Ecto neural progenitor cell (in vitro differentiated cells): ENCODE measurements around the gene WDR46.
"Not testable (repeated sequence)": the region's sequence is repeated elsewhere in the genome, so short reads cannot be mapped to it uniquely, and the experiment has no call there.

Source experiments
- DNase-seq: peaks from one replicate; pipeline ENCODE4 v3.0.0-alpha.2; 2018; ENCODE audit warnings: low spot score

Gene WDR46

GRCh38 chr6:33288141-33288920 lies 708 bp downstream of the WDR46 start:
- no peak for DNase-seq

- DNase-seq, result no peak
Observed at GRCh38 chr6:33286946-33287914, 1.8 kb downstream of the WDR46 start.

DNA sequence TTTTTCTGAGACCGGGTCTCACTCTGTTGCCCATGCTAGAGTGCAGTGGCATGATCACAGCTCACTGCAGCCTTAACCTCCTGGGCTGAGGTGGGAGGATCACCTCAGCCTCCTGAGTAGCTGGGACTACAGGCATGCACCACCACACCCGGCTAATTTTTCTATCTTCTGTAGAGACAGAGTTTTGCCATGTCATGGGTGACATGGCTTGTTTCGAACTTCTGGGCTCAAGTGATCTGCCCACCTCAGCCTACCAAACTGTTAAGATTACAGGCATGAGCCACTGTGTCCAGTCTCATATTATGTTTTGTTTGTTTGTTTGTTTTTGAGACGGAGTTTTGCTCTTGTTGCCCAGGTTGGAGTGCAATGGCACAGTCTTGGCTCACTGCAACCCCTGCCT lies 3.8 kb downstream of the WDR46 start:
- not testable (repeated sequence) for DNase-seq

DNA sequence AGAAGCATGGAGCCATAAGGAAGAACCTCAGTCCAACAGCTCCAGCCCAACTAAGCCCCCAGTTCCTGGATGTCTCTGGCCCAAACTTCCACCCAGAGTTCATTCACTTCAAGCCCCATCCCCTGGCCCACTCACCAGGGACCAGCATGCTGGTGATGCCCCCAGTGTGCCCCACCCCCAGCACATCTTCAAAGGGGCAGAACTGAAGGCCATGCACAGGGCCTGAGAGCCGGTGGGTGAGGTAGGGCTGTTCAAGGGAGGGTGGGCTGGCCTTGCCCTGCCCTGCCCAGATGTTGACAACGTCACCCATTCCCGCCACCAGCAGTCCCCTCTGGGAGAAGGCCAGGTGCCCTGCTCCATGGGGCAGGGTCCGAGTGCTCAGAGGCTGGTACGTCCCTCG lies 8.5 kb downstream of the WDR46 start:
- DNase-seq, result no peak

GRCh38 chr6:33279971-33280511 lies 9.0 kb downstream of the WDR46 start:
- peak; percentile 64 for DNase-seq

DNA sequence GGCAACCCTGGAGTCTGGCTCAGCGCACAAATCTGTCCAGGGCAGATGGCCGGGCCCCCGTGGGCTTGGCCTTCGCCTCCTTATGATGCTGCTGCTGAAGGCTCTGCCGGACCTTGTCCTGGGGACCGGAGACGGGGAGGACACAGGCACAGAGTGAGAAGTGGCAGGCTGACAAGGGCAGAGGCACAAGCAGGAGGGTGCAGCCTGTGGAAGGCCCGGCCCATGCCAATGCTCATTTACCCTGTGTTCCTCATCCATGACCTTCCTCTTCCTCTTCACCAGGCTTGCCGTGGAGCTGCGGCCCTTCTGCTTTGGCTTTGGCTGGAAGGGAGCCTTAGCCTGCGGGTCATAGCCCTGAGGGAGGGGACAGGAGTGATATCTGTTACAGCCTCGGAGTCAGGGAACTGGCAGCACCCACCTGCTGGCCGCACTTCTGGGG lies 9.8 kb downstream of the WDR46 start:
- DNase-seq, result no peak

GRCh38 chr6:33278810-33279209 lies 10.2 kb downstream of the WDR46 start:
- DNase-seq, result no peak

DNA sequence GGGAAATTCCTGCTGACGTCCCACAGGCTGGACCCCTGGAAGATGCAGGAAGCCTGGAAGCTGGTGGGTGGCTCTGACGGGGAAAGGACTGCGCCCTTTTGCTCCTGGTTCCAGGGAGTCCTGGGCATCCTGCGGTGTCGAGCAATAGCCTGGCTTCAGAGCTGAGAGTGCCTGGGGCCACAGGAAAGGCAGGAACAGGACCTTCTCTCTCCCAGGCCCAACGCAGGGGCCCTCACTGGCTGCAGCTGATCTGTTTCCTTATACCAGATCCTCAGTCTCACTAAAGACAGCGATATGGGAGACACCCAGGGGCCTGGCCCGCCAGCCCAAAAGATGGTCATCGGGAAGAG lies 10.7 kb downstream of the WDR46 start:
- DNase-seq, result no peak

DNA sequence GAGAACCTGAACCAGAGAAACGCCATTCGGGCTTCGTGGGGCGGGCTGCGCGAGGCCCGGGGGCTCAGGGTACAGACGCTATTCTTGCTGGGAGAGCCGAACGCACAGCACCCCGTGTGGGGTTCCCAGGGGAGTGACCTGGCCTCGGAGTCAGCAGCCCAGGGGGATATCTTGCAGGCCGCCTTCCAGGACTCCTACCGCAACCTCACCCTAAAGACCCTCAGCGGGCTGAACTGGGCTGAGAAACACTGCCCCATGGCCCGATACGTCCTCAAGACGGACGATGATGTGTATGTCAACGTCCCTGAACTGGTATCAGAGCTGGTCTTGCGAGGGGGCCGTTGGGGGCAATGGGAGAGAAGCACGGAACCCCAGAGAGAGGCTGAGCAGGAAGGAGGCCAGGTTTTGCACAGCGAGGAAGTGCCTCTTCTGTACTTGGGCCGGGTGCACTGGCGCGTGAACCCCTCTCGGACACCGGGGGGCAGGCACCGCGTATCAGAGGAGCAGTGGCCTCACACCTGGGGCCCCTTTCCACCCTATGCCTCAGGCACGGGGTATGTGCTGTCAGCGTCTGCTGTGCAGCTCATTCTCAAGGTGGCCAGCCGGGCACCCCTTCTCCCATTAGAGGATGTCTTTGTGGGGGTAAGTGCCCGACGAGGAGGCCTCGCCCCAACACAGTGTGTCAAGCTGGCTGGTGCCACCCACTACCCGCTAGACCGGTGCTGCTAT lies 11.2 kb downstream of the WDR46 start:
- DNase-seq, result peak; percentile 48

- DNase-seq, result peak; percentile 90
Observed at GRCh38 chr6:33276864-33277662, 12.0 kb downstream of the WDR46 start, which contains the start of gene B3GALT4. Gene B3GALT4 (plus strand): TSS chr6:33277123. CDS start chr6:33277420, 297 bp downstream.

- DNase-seq, result no peak
Observed at GRCh38 chr6:33276581-33276863, 12.5 kb downstream of the WDR46 start.

DNA sequence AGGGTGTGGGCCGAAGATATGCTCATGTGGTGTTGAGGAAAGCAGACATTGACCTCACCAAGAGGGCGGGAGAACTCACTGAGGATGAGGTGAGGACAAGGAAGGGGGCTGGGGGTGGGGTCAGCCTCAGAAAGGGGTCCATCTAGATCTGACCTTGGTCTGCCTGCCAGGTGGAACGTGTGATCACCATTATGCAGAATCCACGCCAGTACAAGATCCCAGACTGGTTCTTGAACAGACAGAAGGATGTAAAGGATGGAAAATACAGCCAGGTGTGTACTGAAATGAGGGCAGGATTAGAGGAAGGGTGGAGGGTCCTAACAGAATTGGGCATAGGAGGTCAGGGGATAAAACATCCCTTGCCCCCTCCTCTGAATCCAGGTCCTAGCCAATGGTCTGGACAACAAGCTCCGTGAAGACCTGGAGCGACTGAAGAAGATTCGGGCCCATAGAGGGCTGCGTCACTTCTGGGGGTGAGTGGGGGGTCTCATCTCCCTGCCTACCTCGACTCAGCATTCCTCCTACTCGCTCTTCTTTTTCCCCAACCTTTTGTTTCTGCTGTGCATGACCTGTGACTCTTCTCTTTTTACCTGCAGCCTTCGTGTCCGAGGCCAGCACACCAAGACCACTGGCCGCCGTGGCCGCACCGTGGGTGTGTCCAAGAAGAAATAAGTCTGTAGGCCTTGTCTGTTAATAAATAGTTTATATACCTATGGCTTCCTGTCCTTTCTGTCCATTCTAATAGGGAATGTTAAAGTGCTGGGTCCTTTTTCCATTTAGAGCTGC lies 13.1 kb downstream of the WDR46 start:
- not testable (repeated sequence) for DNase-seq

DNA sequence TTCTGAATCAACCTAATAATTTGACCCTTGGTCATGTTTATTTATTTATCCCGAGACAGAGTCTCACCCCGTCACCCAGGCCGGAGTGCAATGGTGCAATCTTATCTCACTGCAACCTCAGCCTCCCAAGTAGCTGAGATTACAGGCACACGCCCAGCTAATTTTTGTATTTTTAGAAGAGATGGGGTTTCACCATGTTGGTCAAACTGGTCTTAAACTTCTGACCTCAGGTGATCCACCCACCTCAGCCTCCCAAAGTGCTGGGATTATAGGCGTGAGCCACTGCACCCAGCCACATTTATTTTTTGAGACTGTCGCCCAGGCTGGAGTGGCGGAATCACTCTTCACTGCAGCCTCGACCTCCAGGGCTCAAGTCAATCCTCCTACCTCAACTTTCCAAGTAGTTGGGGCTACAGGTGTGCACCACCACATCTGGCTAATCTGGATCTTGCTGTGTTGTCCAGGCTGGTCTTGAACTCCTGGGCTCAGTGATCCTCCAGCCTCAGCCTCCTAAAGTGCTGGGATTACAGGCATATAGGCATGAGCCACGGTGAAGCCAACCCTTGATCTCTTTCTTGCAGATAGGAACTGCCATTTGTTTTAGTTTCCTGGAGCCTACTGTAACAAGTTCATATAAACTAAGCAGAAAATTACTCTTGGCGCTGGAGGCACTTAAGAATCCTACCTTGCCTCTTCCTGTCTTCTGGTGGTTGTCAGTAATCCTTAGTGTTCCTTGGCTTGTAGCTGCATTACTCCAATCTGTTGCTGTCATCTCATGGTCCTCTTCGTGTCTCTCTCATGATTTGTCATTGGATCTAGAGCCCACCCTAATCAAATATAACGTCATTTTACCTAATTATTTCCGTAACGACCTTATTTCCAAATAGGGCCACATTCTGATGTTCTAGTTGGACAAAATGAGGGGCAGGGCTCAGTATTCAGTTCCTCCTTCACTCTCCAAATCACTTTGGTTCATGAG lies 14.8 kb downstream of the WDR46 start:
- DNase-seq, result no peak

- DNase-seq, result no peak
Observed at GRCh38 chr6:33273129-33273923, 15.7 kb downstream of the WDR46 start.

DNA sequence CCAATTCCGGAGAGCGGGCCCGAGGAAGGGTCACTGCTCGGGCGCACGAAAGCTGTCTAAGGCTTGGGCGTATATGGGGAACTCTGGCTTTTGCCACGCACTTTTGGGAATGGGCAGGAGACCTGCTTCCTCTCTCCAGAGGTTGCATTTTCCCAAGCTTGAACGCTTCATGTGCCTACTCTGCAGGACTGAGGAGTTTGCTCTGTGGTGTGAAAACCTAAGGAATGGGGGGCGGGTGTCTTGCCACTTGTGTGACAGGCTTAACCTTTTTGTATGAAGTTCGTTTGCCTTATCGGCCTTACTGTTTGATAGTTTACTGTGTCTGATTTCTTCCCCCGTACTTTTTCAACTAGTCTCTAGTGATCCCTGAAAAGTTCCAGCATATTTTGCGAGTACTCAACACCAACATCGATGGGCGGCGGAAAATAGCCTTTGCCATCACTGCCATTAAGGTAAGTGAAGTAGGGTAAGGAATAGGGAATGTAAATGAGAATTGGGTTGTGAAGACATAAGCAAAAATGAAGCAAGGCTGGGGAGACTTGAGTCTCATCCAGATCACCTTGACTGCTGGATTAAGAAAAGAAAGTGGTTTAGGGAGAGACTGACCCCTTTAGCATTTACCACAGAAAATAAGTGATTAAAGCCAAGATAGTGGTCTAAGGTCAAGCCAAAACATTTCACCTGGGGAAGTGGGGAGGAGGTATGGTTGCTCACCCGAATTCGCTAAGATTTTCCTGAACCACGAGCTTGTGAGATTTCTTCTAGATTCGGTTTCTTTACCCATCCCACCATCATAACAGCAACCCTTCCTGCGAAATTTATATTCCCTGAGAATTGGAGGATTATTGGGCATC lies 16.5 kb downstream of the WDR46 start:
- no peak for DNase-seq

DNA sequence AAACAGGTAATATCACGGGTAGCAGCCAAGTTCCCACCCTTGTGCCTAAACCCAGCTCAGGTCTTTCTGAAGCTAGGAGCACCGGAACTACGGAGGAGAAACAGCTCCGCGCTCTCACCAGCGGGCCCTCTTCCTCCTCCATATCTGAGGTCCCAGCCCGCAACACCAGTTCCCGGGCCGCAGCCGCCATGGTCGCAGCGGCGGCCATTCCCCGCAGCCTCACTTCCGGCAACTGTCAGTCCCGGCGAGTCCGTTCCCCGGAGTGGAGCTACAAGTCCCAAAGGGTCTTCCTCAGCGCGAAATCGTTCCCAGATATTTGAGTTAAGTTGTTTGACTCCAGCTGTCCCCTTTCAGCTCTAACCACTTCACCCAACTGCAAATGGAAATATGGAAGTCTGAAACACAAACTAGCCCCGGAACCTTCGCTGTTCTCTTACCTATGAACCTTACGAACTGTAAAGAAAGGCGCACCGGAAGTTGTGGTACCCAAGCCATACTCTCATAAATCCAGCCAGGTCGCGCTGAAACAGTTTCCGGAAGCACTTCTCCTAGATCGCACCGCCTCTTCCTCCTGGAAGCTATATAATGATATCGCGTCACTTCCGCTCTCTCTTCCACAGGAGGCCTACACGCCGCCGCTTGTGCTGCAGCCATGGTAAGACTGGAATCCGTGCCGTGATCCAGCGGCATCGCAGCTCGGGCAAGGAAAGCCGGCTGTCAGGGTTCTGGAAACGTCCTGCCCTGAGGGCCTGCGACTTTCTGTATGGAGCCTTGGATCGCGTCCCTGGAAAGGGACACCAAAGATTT lies 17.4 kb downstream of the WDR46 start, which contains the start of the genes RPS18 and VPS52:
TSS of gene RPS18 (plus strand) at position 608 of the 807 bp plus-strand sequence. CDS start at position 653, 45 bp downstream.
TSS of gene VPS52 (minus strand) at position 409 of the 807 bp plus-strand sequence. CDS start at position 208, 201 bp downstream.
- peak; percentile 91 for DNase-seq
